Suprapubic skin (tissue), 4 donors: ENCODE results near the gene GPSM3. TPM values are rescaled to one million over a fixed set of nuclear protein-coding genes. Genes with fewer than 3 reads are reported as not detected.

Experiments used
- DNase-seq, 2 donors: peaks; one replicate each; pipeline ENCODE4 v3.0.0-alpha.2; 2019; ENCODE audit warnings: low spot score in 2 of 2
- H3K27ac ChIP-seq: fragments of 200-600 bp; sonication (generic); one replicate; pipeline ENCODE4 v1.5.1; 2019
- H3K27me3 ChIP-seq: fragments of 200-600 bp; sonication (generic); one replicate; pipeline ENCODE4 v1.5.1; 2019
- H3K36me3 ChIP-seq: fragments of 200-600 bp; sonication (generic); one replicate; pipeline ENCODE4 v1.5.1; 2019
- H3K4me1 ChIP-seq: fragments of 200-600 bp; sonication (generic); one replicate; pipeline ENCODE4 v1.5.1; 2019
- H3K4me3 ChIP-seq: fragments of 200-600 bp; sonication (generic); one replicate; pipeline ENCODE4 v1.5.1; 2019; ENCODE audit warnings: mild to moderate bottlenecking
- H3K9me3 ChIP-seq: fragments of 200-600 bp; sonication (generic); one replicate; pipeline ENCODE4 v1.5.1; 2019
- EP300 ChIP-seq: sonication (generic); formaldehyde crosslinking; IDR thresholded peaks from one replicate; pipeline ENCODE4 v1.6.1; 2017; ENCODE audit warnings: antibody characterized with exemption
- POLR2A ChIP-seq, 2 donors: fragments of 450-650 bp; IDR thresholded peaks; one replicate each; pipeline ENCODE4 v1.6.1; 2017; ENCODE audit warnings: antibody characterized with exemption in 2 of 2, mild to moderate bottlenecking in 2 of 2, moderate library complexity in 2 of 2
- POLR2AphosphoS5 ChIP-seq, 3 donors: sonication (generic); formaldehyde crosslinking; IDR thresholded peaks; one replicate each; pipeline ENCODE4 v1.6.1; 2017; ENCODE audit warnings: antibody characterized with exemption in 3 of 3
- WGBS: methylation state at CpG from one replicate; pipeline ENCODE4 v1.1.5; 2018; 5-methylcytosine and 5-hydroxymethylcytosine counted together
- total RNA-seq, 4 donors: library from RNA; depleted of rRNA; stranded (reverse); fragments of >200 nt; gene quantifications; one replicate each; pipeline ENCODE4 v1.1.0, GENCODE V29; 2016
- TF ChIP-seq, protein P1 (sequence below), 2 donors: fragments of 200-600 bp in 1 of 2; fragments of 450-650 bp in 1 of 2; sonication (generic) in 1 of 2; IDR thresholded peaks; one replicate each; pipeline ENCODE4 v1.5.1; 2016 to 2019; ENCODE audit warnings: antibody characterized with exemption in 2 of 2, mild to moderate bottlenecking in 1 of 2, moderate library complexity in 1 of 2

Gene GPSM3
- total RNA-seq, 4 donors from 2014 or later = 4.8 to 5.5 (median 5.1) TPM

DNA sequence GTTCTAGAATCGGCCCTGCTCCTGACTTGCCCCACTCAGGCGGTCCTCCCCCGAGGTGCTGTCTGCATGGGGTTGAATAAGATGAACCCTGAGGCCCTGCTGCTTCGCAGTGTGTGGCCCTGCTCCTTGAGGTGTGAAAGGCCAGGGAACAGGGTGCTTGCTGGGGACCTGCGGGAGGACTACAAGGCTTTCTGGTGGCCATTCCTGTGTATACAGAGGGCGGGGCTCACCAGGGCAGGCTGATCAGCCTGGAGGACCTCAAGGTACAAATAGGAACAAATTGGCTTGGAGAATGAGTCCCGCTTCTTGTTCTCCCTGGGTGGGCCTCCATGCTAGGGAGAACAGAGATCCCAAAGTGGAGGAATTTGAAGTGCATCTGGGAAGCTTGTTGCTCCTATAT is 25.7 kb upstream of the GPSM3 start:
- no peak overlapping the region for H3K27ac ChIP-seq
- no peak for TF ChIP-seq POLR2AphosphoS5 (IDR thresholded peaks at IDR 0.05)
- no peak for TF ChIP-seq EP300
- TF ChIP-seq, protein P1, sequence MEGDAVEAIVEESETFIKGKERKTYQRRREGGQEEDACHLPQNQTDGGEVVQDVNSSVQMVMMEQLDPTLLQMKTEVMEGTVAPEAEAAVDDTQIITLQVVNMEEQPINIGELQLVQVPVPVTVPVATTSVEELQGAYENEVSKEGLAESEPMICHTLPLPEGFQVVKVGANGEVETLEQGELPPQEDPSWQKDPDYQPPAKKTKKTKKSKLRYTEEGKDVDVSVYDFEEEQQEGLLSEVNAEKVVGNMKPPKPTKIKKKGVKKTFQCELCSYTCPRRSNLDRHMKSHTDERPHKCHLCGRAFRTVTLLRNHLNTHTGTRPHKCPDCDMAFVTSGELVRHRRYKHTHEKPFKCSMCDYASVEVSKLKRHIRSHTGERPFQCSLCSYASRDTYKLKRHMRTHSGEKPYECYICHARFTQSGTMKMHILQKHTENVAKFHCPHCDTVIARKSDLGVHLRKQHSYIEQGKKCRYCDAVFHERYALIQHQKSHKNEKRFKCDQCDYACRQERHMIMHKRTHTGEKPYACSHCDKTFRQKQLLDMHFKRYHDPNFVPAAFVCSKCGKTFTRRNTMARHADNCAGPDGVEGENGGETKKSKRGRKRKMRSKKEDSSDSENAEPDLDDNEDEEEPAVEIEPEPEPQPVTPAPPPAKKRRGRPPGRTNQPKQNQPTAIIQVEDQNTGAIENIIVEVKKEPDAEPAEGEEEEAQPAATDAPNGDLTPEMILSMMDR (IDR thresholded peaks at IDR 0.05) = no peak
- H3K9me3 ChIP-seq = no peaks in the 10 kb centered on the region
- H3K27me3 ChIP-seq = no peaks in the 10 kb centered on the region
- H3K4me1 ChIP-seq = peaks cover 15% of the 10 kb centered on the region
- 86% methylated on average over 3 of the region's 7 CpGs for WGBS
- no peak overlapping the region for H3K4me3 ChIP-seq
- H3K36me3 ChIP-seq = no peaks in the 10 kb centered on the region
- DNase-seq = no peak

DNA sequence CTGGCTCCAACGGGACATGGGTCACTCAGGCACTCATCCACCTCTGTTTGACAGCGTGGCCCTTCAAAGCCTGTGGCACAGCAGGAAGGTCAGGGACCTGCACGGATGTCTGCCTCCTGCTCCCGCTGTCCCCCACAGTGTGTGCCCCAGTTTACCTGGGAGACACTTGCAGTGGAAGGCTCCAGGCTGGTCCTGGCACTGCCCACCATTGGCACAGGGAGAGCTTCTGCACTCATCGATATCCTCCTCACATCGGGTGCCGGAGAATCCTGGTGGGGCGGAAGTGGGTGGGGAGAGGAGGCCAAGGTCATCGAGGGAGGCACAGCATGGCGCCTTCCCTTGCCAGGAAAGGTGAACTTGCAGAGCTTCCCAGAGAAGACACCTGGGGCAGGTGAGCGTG is 24.6 kb upstream of the GPSM3 start:
- WGBS = 89% methylated on average over 6 of the region's 11 CpGs
- peaks cover 7% of the 10 kb centered on the region for H3K4me1 ChIP-seq
- TF ChIP-seq, protein P1 (IDR thresholded peaks at IDR 0.05) = no peak
- TF ChIP-seq EP300 = no peak
- no peak for TF ChIP-seq POLR2A (IDR thresholded peaks at IDR 0.05)
- no peaks in the 10 kb centered on the region for H3K9me3 ChIP-seq
- DNase-seq = no peak
- H3K27me3 ChIP-seq = no peaks in the 10 kb centered on the region
- no peaks in the 10 kb centered on the region for H3K36me3 ChIP-seq
- H3K27ac ChIP-seq = no peak overlapping the region
- H3K4me3 ChIP-seq = no peak overlapping the region

DNA sequence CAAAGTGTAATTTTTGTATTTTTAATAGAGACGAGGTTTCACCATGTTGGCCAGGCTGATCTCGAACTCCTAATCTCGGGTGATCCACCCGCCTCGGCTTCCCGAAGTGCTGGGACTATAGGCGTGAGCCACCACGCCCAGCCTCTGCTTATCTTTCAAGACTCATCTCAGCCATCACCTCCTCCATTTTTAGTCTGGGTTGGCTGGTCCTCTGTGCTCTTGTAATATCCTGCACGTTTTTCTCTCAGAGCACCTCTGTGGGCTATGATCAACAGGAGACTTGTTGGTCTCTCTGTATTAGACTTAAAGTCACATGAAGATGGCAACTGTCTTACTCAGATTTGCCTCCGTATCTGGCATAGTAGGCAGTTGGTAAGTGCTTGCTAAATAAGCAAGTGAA is 23.8 kb upstream of the GPSM3 start:
- TF ChIP-seq, protein P1 (IDR thresholded peaks at IDR 0.05) = no peak
- no peak for TF ChIP-seq POLR2A (IDR thresholded peaks at IDR 0.05)
- no peak overlapping the region for H3K27ac ChIP-seq
- WGBS = 91% methylated on average over 10 of the region's 10 CpGs
- DNase-seq = no peak
- H3K27me3 ChIP-seq = no peaks in the 10 kb centered on the region
- no peaks in the 10 kb centered on the region for H3K36me3 ChIP-seq
- no peaks in the 10 kb centered on the region for H3K9me3 ChIP-seq
- H3K4me1 ChIP-seq = peaks cover 3% of the 10 kb centered on the region
- no peak overlapping the region for H3K4me3 ChIP-seq

DNA sequence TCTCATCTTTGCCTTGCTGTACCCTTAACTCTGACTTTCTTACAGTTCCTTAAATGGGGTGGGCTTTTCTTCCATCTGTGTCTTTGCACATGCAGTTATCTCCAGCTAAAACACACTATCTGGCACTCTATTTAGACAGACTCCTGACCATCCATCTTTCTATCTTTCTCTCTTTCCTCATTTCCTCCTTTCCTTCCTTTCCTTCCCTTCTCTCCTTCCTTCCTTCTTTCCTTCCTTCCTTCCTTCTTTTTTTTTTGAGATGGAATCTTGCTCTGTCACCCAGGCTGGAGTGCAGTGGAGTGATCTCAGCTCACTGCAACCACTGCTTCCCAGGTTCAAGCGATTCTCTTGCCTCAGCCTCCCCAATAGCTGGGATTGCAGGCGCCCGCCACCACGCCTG is 23.2 kb upstream of the GPSM3 start:
- H3K27ac ChIP-seq = no peak overlapping the region
- no peak for TF ChIP-seq POLR2A (IDR thresholded peaks at IDR 0.05)
- TF ChIP-seq, protein P1 (IDR thresholded peaks at IDR 0.05) = no peak
- no peak for TF ChIP-seq EP300
- no peak for TF ChIP-seq POLR2AphosphoS5 (IDR thresholded peaks at IDR 0.05)
- H3K36me3 ChIP-seq = no peaks in the 10 kb centered on the region
- peaks cover 3% of the 10 kb centered on the region for H3K4me1 ChIP-seq
- H3K9me3 ChIP-seq = no peaks in the 10 kb centered on the region
- no peak overlapping the region for H3K4me3 ChIP-seq
- no peaks in the 10 kb centered on the region for H3K27me3 ChIP-seq
- WGBS = 94% methylated on average over 4 of the region's 4 CpGs
- DNase-seq = no peak

DNA sequence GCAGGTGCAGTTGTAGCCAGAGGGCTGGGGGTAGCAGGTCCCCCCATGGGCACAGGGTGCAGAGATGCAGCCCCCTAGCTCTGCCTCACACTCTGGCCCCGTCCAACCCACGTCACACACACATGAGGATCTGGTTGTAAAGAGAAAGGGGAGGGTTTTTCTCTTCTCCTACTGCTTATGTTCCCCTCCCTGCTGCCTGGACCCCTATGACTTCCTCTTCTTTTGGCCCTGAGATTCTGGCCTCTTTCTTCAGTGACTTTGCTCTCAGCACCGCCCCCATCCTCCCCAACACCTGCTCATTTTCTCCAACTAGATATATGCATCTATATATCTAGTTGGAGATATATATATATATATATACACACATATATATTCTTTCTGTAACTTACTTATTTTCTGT is 21.7 kb upstream of the GPSM3 start:
- Histone ChIP-seq H3K36me3 (no peaks in the 10 kb centered on the region), H3K27me3 (no peaks in the 10 kb centered on the region), H3K27ac (no peak overlapping the region), H3K4me3 (no peak overlapping the region), H3K9me3 (no peaks in the 10 kb centered on the region), H3K4me1 (peaks cover 3% of the 10 kb centered on the region)
- TF ChIP-seq, protein P1 (IDR thresholded peaks at IDR 0.05) = no peak
- no peak for TF ChIP-seq POLR2A (IDR thresholded peaks at IDR 0.05)
- TF ChIP-seq EP300 = no peak
- no peak for TF ChIP-seq POLR2AphosphoS5 (IDR thresholded peaks at IDR 0.05)
- 88% methylated on average over 3 of the region's 3 CpGs for WGBS
- DNase-seq = no peak
